Measurements from ENCODE around the gene TSPAN33. TPM values are rescaled to one million over a fixed set of nuclear protein-coding genes. Genes with fewer than 3 reads are reported as not detected.

The TSPAN33 gene
- total and polyA plus RNA-seq, 2 of the 13 experiments (the other 11 are each of a cell fraction or from before 2014, with no cell fraction given) = 15.3 to 16.5 TPM

DNA sequence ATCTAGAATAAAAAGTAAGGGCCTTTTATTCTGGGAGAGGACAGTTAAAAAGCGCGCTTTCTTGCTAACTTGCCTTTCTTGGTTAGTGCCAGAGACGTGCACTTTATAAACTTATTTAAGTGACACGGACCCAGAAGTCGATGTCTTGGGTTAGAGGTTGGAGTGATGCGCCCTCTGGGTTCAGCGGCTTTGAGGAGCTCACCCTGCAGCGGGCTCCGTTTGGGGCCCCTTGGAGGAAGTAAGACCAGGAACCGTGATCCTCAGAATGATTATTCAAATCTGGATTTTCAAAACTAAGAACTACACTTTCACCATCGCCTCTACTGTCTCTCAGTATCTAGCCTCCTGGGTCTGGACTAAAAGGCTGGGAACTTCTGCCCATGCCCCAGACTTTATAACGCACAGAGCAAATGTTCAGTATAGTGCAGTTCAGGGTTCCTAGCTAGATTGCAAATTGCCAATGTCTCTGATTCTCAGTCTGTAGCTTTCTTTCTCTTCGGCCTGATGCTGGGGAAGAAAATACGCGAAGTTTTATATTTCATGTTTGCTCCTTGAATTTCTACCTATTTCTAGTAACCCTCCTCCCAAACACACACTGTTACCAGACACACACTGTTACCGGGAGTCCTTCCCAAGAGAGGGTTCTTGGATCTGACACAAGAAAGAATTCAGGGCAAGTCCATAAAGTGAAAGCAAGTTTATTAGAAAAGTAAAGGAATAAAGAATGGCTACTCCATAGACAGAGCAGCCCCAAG, 25.4 kb downstream of the TSPAN33 start:
- H3K36me3 ChIP-seq (replicated peaks in 1 of 2; ENCODE audit: control insufficient read depth in 1 of 2, insufficient read depth in 2 of 2, low read length in 2 of 2) = no peaks in the 10 kb centered on the region; a peak in 1 of 5 replicates
- TF ChIP-seq, protein P1, sequence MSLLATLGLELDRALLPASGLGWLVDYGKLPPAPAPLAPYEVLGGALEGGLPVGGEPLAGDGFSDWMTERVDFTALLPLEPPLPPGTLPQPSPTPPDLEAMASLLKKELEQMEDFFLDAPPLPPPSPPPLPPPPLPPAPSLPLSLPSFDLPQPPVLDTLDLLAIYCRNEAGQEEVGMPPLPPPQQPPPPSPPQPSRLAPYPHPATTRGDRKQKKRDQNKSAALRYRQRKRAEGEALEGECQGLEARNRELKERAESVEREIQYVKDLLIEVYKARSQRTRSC (CRISPR knock-in tag; IDR thresholded peaks at IDR 0.05; ENCODE audit: low read depth) = no peak
- TF ChIP-seq, protein P2, sequence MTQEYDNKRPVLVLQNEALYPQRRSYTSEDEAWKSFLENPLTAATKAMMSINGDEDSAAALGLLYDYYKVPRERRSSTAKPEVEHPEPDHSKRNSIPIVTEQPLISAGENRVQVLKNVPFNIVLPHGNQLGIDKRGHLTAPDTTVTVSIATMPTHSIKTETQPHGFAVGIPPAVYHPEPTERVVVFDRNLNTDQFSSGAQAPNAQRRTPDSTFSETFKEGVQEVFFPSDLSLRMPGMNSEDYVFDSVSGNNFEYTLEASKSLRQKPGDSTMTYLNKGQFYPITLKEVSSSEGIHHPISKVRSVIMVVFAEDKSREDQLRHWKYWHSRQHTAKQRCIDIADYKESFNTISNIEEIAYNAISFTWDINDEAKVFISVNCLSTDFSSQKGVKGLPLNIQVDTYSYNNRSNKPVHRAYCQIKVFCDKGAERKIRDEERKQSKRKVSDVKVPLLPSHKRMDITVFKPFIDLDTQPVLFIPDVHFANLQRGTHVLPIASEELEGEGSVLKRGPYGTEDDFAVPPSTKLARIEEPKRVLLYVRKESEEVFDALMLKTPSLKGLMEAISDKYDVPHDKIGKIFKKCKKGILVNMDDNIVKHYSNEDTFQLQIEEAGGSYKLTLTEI (CRISPR knock-in tag; conservative IDR thresholded peaks at IDR 0.05) = no peak
- TF ChIP-seq ONECUT2 (CRISPR knock-in tag; IDR thresholded peaks at IDR 0.05) = no peak
- TF ChIP-seq SUZ12 (IDR thresholded peaks at IDR 0.05; ENCODE audit: low read depth, low read length) = no peak
- TF ChIP-seq MLLT10 (CRISPR knock-in tag; IDR thresholded peaks at IDR 0.05) = no peak
- TF ChIP-seq, protein P3, sequence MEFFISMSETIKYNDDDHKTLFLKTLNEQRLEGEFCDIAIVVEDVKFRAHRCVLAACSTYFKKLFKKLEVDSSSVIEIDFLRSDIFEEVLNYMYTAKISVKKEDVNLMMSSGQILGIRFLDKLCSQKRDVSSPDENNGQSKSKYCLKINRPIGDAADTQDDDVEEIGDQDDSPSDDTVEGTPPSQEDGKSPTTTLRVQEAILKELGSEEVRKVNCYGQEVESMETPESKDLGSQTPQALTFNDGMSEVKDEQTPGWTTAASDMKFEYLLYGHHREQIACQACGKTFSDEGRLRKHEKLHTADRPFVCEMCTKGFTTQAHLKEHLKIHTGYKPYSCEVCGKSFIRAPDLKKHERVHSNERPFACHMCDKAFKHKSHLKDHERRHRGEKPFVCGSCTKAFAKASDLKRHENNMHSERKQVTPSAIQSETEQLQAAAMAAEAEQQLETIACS (CRISPR knock-in tag; IDR thresholded peaks at IDR 0.05) = no peak
- TF ChIP-seq DPF2 (CRISPR knock-in tag; IDR thresholded peaks at IDR 0.05; ENCODE audit: borderline replicate concordance, low read depth) = no peak
- TF ChIP-seq ARNT2 (CRISPR knock-in tag; IDR thresholded peaks at IDR 0.05; ENCODE audit: low read depth) = no peak
- TF ChIP-seq ZNF660 (CRISPR knock-in tag; IDR thresholded peaks at IDR 0.05; ENCODE audit: borderline replicate concordance, low read depth) = no peak
- no peak for TF ChIP-seq MEIS2 (CRISPR knock-in tag; IDR thresholded peaks at IDR 0.05)
- TF ChIP-seq, protein P4, sequence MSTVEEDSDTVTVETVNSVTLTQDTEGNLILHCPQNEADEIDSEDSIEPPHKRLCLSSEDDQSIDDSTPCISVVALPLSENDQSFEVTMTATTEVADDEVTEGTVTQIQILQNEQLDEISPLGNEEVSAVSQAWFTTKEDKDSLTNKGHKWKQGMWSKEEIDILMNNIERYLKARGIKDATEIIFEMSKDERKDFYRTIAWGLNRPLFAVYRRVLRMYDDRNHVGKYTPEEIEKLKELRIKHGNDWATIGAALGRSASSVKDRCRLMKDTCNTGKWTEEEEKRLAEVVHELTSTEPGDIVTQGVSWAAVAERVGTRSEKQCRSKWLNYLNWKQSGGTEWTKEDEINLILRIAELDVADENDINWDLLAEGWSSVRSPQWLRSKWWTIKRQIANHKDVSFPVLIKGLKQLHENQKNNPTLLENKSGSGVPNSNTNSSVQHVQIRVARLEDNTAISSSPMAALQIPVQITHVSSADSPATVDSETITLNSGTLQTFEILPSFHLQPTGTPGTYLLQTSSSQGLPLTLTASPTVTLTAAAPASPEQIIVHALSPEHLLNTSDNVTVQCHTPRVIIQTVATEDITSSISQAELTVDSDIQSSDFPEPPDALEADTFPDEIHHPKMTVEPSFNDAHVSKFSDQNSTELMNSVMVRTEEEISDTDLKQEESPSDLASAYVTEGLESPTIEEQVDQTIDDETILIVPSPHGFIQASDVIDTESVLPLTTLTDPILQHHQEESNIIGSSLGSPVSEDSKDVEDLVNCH (CRISPR knock-in tag; IDR thresholded peaks at IDR 0.05) = no peak
- no peak for TF ChIP-seq ZNF138 (CRISPR knock-in tag; IDR thresholded peaks at IDR 0.05; ENCODE audit: low read depth)
- TF ChIP-seq KLF9 (CRISPR knock-in tag; IDR thresholded peaks at IDR 0.05; ENCODE audit: low read depth) = no peak
- no peak for TF ChIP-seq GFI1 (CRISPR knock-in tag; IDR thresholded peaks at IDR 0.05; ENCODE audit: borderline replicate concordance)
- no peak for TF ChIP-seq ISL2 (CRISPR knock-in tag; IDR thresholded peaks at IDR 0.05)
- TF ChIP-seq RFX3 (CRISPR knock-in tag; IDR thresholded peaks at IDR 0.05) = no peak
- TF ChIP-seq NFIB (CRISPR knock-in tag; IDR thresholded peaks at IDR 0.05; ENCODE audit: borderline replicate concordance) = no peak
- TF ChIP-seq ZNF350 (CRISPR knock-in tag; IDR thresholded peaks at IDR 0.05; ENCODE audit: borderline replicate concordance, low read depth) = no peak
- TF ChIP-seq RNF2 (conservative IDR thresholded peaks at IDR 0.05; ENCODE audit: low read depth) = no peak
- no peak for ATAC-seq
- H3K4me2 ChIP-seq (ENCODE audit: low read depth, low read length) = no peak overlapping the region
- H2AFZ ChIP-seq (ENCODE audit: low read length) = no peak overlapping the region
- no peak for FAIRE-seq
- BruUV-seq (replicated peaks) = no TSS peak
- H3K4me1 ChIP-seq (ENCODE audit: insufficient read depth, low read length) = no peaks in the 10 kb centered on the region
- H3K9me3 ChIP-seq (ENCODE audit: low read length) = no peaks in the 10 kb centered on the region
- CTCF ChIA-PET (ENCODE audit: low intra/inter-chr PET ratio, low total read pairs) = no interaction called here
- H3K79me2 ChIP-seq (ENCODE audit: insufficient read depth, low read length) = no peaks in the 10 kb centered on the region
- 94% methylated on average over 16 of the region's 16 CpGs for WGBS (ENCODE audit: low lambda C conversion rate)
- H3K4me3 ChIP-seq (replicated peaks in 1 of 3; ENCODE audit: insufficient read depth in 1 of 3, low read depth in 2 of 3, low read length in 3 of 3) = no peak overlapping the region
- intact Hi-C loops (cut with micrococcal nuclease; ENCODE audit: unreplicated experiment) (no loop called here), in situ Hi-C loops (cut with HindIII; ENCODE audit: extremely low pct_ligation_motif_present, low pct_unique_long_range_greater_than_20kb) (no loop called here)
- H3K27ac ChIP-seq (ENCODE audit: extremely low read length, insufficient read depth, low read length) = no peak overlapping the region
- POLR2A ChIA-PET = no interaction called here
- no peaks in the 10 kb centered on the region for H4K20me1 ChIP-seq (ENCODE audit: insufficient read depth, low read length)
- DNase-seq (ENCODE audit: low spot score) = no peak
- no peak overlapping the region for H3K9ac ChIP-seq (ENCODE audit: insufficient read depth, low read depth, low read length)
- H3K27me3 ChIP-seq (ENCODE audit: control insufficient read depth in 1 of 2, insufficient read depth in 2 of 2, low read length in 2 of 2) = 0 out of 5 replicates have a peak, but pooled peaks cover 0 to 1% of the 10 kb centered on the region in 2 experiments

Measured in HepG2 (cell line).